IMR-90 (cell line): Measurements from ENCODE around the gene CLRN1. TPM values are rescaled to one million over a fixed set of nuclear protein-coding genes. Genes with fewer than 3 reads are reported as not detected.

Experiments
- ATAC-seq: fragments of 200-7000 bp; cut with Tn5 transposase; 2 replicates; pipeline ENCODE4 v1.9.1; 2020; ENCODE audit warnings: low read depth, mild to moderate bottlenecking, moderate library complexity
- BruUV-seq: library from RNA; stranded (reverse); fragments of 400-500 nt; replicated peaks from 2 replicates; lab custom pipeline; 2021; lab: Mats Ljungman, UMichigan
- CTCF ChIA-PET: fragments of 300-600 bp; formaldehyde crosslinking; extraction: SDS; loops from one replicate; lab custom pipeline; 2021; ENCODE audit warnings: antibody characterized with exemption; lab: Yijun Ruan, JAX
- POLR2A ChIA-PET: fragments of 300-600 bp; sonication (Branson Sonifier 250); formaldehyde crosslinking; loops from one replicate; lab custom pipeline; 2022; ENCODE audit warnings: antibody characterized with exemption; ENCODE audit not compliant: unreplicated experiment; lab: Charles Lee
- DNase-seq: peaks from one replicate; pipeline ENCODE4 v3.0.0; 2013
- H2AFZ ChIP-seq: replicated peaks from 2 replicates; pipeline ENCODE3; 2013; ENCODE audit warnings: low read length, mild to moderate bottlenecking; ENCODE audit not compliant: poor library complexity
- H2AK5ac ChIP-seq: 2 replicates; pipeline ENCODE4 v1.6.1; 2013; ENCODE audit warnings: low read depth, low read length, inconsistent platforms
- H2AK9ac ChIP-seq: replicated peaks from 2 replicates; pipeline ENCODE3; 2013; ENCODE audit warnings: mild to moderate bottlenecking, low read depth, low read length, moderate library complexity; ENCODE audit not compliant: poor library complexity
- H2BK120ac ChIP-seq: 2 replicates; pipeline ENCODE4 v1.6.1; 2013; ENCODE audit warnings: low read depth, low read length, inconsistent platforms
- H2BK15ac ChIP-seq: 3 replicates; pipeline ENCODE4 v1.6.1; 2013; ENCODE audit warnings: low read depth, low read length, inconsistent platforms
- H2BK20ac ChIP-seq: 2 replicates; pipeline ENCODE4 v1.6.1; 2013; ENCODE audit warnings: low read depth, mild to moderate bottlenecking, inconsistent platforms, low read length, moderate library complexity
- H2BK5ac ChIP-seq: 2 replicates; pipeline ENCODE4 v1.6.1; 2013; ENCODE audit warnings: mild to moderate bottlenecking, low read depth, low read length, inconsistent platforms; ENCODE audit not compliant: poor library complexity, severe bottlenecking
- H3K14ac ChIP-seq: replicated peaks from 2 replicates; pipeline ENCODE4 v1.6.1; 2013; ENCODE audit warnings: low read depth, low read length, inconsistent platforms
- H3K18ac ChIP-seq: 2 replicates; pipeline ENCODE4 v1.6.1; 2013; ENCODE audit warnings: low read depth, low read length, control low read depth
- H3K23ac ChIP-seq: 2 replicates; pipeline ENCODE4 v1.6.1; 2013; ENCODE audit warnings: low read depth, low read length, inconsistent platforms
- H3K27ac ChIP-seq: 2 replicates; pipeline ENCODE4 v1.5.1; 2013; ENCODE audit warnings: mild to moderate bottlenecking, control low read depth, low read length; ENCODE audit not compliant: insufficient read depth
- H3K27me3 ChIP-seq: 2 replicates; pipeline ENCODE4 v1.6.1; 2013; ENCODE audit warnings: low read length; ENCODE audit not compliant: control insufficient read depth, insufficient read depth
- H3K36me3 ChIP-seq: 2 replicates; pipeline ENCODE4 v1.6.1; 2013; ENCODE audit warnings: low read length, mixed read lengths; ENCODE audit not compliant: control insufficient read depth, insufficient read depth
- H3K4ac ChIP-seq: 2 replicates; pipeline ENCODE4 v1.6.1; 2013; ENCODE audit warnings: low read depth, low read length, inconsistent platforms
- H3K4me1 ChIP-seq: 2 replicates; pipeline ENCODE4 v1.6.1; 2013; ENCODE audit warnings: low read length, mixed read lengths; ENCODE audit not compliant: control insufficient read depth, insufficient read depth
- H3K4me2 ChIP-seq: 2 replicates; pipeline ENCODE4 v1.6.1; 2013; ENCODE audit warnings: low read depth, mild to moderate bottlenecking, control low read depth, low read length, moderate library complexity
- H3K4me3 ChIP-seq: 2 replicates; pipeline ENCODE4 v1.5.1; 2013; ENCODE audit warnings: low read depth, mild to moderate bottlenecking, control low read depth, low read length, moderate library complexity; ENCODE audit not compliant: insufficient read depth
- H3K56ac ChIP-seq: 2 replicates; pipeline ENCODE4 v1.6.1; 2013; ENCODE audit warnings: low read length, inconsistent platforms; ENCODE audit not compliant: insufficient read depth; ENCODE audit errors: extremely low read depth
- H3K79me1 ChIP-seq, 2 experiments: 2 replicates each; pipeline ENCODE4 v1.6.1; 2013; ENCODE audit warnings: low read length in 2 of 2, inconsistent platforms in 1 of 2, low read depth in 1 of 2
- H3K9ac ChIP-seq: 2 replicates; pipeline ENCODE4 v1.6.1; 2013; ENCODE audit warnings: low read depth, low read length, control low read depth
- H3K9me1 ChIP-seq: 2 replicates; pipeline ENCODE4 v1.6.1; 2013; ENCODE audit warnings: low read length, inconsistent platforms; ENCODE audit not compliant: insufficient read depth
- H3K9me3 ChIP-seq: 2 replicates; pipeline ENCODE4 v1.6.1; 2013; ENCODE audit warnings: low read length; ENCODE audit not compliant: control insufficient read depth, insufficient read depth
- H4K20me1 ChIP-seq: 2 replicates; pipeline ENCODE4 v1.6.1; 2013; ENCODE audit warnings: low read length, inconsistent platforms; ENCODE audit not compliant: insufficient read depth
- H4K5ac ChIP-seq: 2 replicates; pipeline ENCODE4 v1.6.1; 2013; ENCODE audit warnings: mild to moderate bottlenecking, low read depth, low read length, control low read depth
- H4K8ac ChIP-seq, 2 experiments: 2 replicates each; pipeline ENCODE4 v1.6.1; 2013; ENCODE audit warnings: low read depth in 2 of 2, low read length in 2 of 2, control low read depth in 1 of 2, inconsistent platforms in 1 of 2
- H4K91ac ChIP-seq: 2 replicates; pipeline ENCODE4 v1.6.1; 2013; ENCODE audit warnings: low read depth, low read length, inconsistent platforms; ENCODE audit not compliant: insufficient read depth
- BHLHE40 ChIP-seq: fragments of 150-350 bp; IDR thresholded peaks from 2 replicates; pipeline ENCODE4 v1.6.1; 2016; ENCODE audit warnings: mild to moderate bottlenecking, low read depth, low read length
- CEBPB ChIP-seq: IDR thresholded peaks from 2 replicates; pipeline ENCODE4 v1.6.1; 2012; ENCODE audit warnings: low read depth, low read length, improper control_type of control experiment
- CHD1 ChIP-seq: IDR thresholded peaks from 2 replicates; pipeline ENCODE4 v1.6.1; 2012; ENCODE audit warnings: low read depth, low read length, improper control_type of control experiment
- FOS ChIP-seq: fragments of 150-350 bp; IDR thresholded peaks from 2 replicates; pipeline ENCODE4 v1.6.1; 2016; ENCODE audit warnings: low read depth, low read length
- MAFK ChIP-seq: IDR thresholded peaks from 2 replicates; pipeline ENCODE4 v1.6.1; 2012; ENCODE audit warnings: low read depth, low read length, improper control_type of control experiment
- MAZ ChIP-seq: IDR thresholded peaks from 2 replicates; pipeline ENCODE4 v1.6.1; 2012; ENCODE audit warnings: low read depth, mild to moderate bottlenecking, low read length, improper control_type of control experiment, moderate library complexity, borderline replicate concordance
- MXI1 ChIP-seq: IDR thresholded peaks from 2 replicates; pipeline ENCODE4 v1.6.1; 2012; ENCODE audit warnings: low read depth, mild to moderate bottlenecking, low read length, moderate library complexity, borderline replicate concordance
- NFE2L2 ChIP-seq: fragments of 150-350 bp; IDR thresholded peaks from 2 replicates; pipeline ENCODE4 v1.6.1; 2016; ENCODE audit warnings: low read depth, mild to moderate bottlenecking, low read length
- POLR2A ChIP-seq: IDR thresholded peaks from 2 replicates; pipeline ENCODE4 v1.6.1; 2012; ENCODE audit warnings: mild to moderate bottlenecking, low read depth, low read length
- RAD21 ChIP-seq: IDR thresholded peaks from 2 replicates; pipeline ENCODE4 v1.6.1; 2012; ENCODE audit warnings: low read length, improper control_type of control experiment
- RCOR1 ChIP-seq: IDR thresholded peaks from 2 replicates; pipeline ENCODE4 v1.6.1; 2012; ENCODE audit warnings: mild to moderate bottlenecking, low read length, improper control_type of control experiment; ENCODE audit not compliant: insufficient replicate concordance
- RFX5 ChIP-seq: IDR thresholded peaks from 2 replicates; pipeline ENCODE4 v1.8.0; 2012; ENCODE audit warnings: low read depth, mild to moderate bottlenecking, low read length, moderate library complexity
- SMC3 ChIP-seq: fragments of 150-350 bp; IDR thresholded peaks from 2 replicates; pipeline ENCODE4 v1.6.1; 2016; ENCODE audit warnings: low read depth, mild to moderate bottlenecking, antibody characterized with exemption, low read length, moderate library complexity
- USF2 ChIP-seq: fragments of 150-350 bp; IDR thresholded peaks from 2 replicates; pipeline ENCODE4 v1.6.1; 2017; ENCODE audit warnings: mild to moderate bottlenecking, antibody characterized with exemption, low read length, low read depth
- dilution Hi-C: fragments of 300-500 bp; cut with HindIII; formaldehyde crosslinking; loops from one replicate; pipeline ENCODE4 v1.14.3; 2018; ENCODE audit warnings: low sequenced_read_pairs; ENCODE audit not compliant: unreplicated experiment
- in situ Hi-C: fragments of 300-500 bp; cut with MboI; formaldehyde crosslinking; loops from 3 replicates; pipeline ENCODE4 v1.14.3; 2019; ENCODE audit warnings: low sequenced_read_pairs, inconsistent platforms, mixed read lengths
- intact Hi-C: fragments of 100-400 bp; cut with micrococcal nuclease; formaldehyde crosslinking; loops from 2 replicates; pipeline ENCODE4 v1.10.0; 2022
- polyA plus RNA-seq, 3 experiments: library from polyadenylated mRNA; depleted of rRNA; stranded (reverse); fragments of >200 nt; gene quantifications; 2 replicates each; pipeline ENCODE4 v1.2.3, GENCODE V29; 2012; ENCODE audit warnings: low replicate concordance in 1 of 3
- total RNA-seq: library from RNA; depleted of rRNA; stranded (reverse); fragments of >200 nt; gene quantifications from 2 replicates; pipeline ENCODE4 v1.2.3, GENCODE V29; 2012
- TF ChIP-seq, protein P1 (sequence below): conservative IDR thresholded peaks from 2 replicates; pipeline ENCODE4 v1.5.1; 2012; ENCODE audit warnings: mild to moderate bottlenecking, low read depth, low read length, improper control_type of control experiment
- TF ChIP-seq, protein P2 (sequence below): fragments of 150-350 bp; IDR thresholded peaks from 2 replicates; pipeline ENCODE4 v1.6.1; 2016; ENCODE audit warnings: low read depth, mild to moderate bottlenecking, low read length, moderate library complexity, borderline replicate concordance

CLRN1 gene
- total and polyA plus RNA-seq, 2 of the 4 experiments (the other 2 are of a cell fraction) = not detected

- Histone ChIP-seq H3K56ac (no peak overlapping the region), H3K23ac (no peak overlapping the region), H3K14ac (no peak overlapping the region), H3K4me1 (no peaks in the 10 kb centered on the region), H3K36me3 (no peaks in the 10 kb centered on the region), H3K27ac (no peak overlapping the region), H2BK20ac (no peak overlapping the region), H3K9me3 (no peaks in the 10 kb centered on the region), H3K18ac (no peak overlapping the region), H2BK5ac (no peak overlapping the region), H3K79me1 (no peaks in the 10 kb centered on the region), H2AK9ac (no peak overlapping the region), H3K27me3 (no peaks in the 10 kb centered on the region; the same call in 1 of the 2 replicates), H3K4me2 (no peak overlapping the region), H4K5ac (no peak overlapping the region), H4K20me1 (no peaks in the 10 kb centered on the region), H2BK15ac (no peak overlapping the region), H4K8ac (no peak overlapping the region), H3K9me1 (no peaks in the 10 kb centered on the region), H3K4me3 (no peak overlapping the region), H2AK5ac (no peak overlapping the region), H2AFZ (no peak overlapping the region), H3K9ac (no peak overlapping the region), H4K91ac (no peak overlapping the region), H2BK120ac (no peak overlapping the region), H3K4ac (no peak overlapping the region)
- intact Hi-C loops = loop anchor here (1.0 kb wide), 1 partner anchor 15 kb away; no protein-coding TSS in a partner anchor
- BruUV-seq = no TSS peak
- dilution Hi-C loops = no loop called here
- ChIA-PET CTCF (no interaction called here), POLR2A (no interaction called here)
- in situ Hi-C loops = no loop called here
- DNase-seq (no peak), ATAC-seq (no peak)
- TF ChIP-seq, protein P1, sequence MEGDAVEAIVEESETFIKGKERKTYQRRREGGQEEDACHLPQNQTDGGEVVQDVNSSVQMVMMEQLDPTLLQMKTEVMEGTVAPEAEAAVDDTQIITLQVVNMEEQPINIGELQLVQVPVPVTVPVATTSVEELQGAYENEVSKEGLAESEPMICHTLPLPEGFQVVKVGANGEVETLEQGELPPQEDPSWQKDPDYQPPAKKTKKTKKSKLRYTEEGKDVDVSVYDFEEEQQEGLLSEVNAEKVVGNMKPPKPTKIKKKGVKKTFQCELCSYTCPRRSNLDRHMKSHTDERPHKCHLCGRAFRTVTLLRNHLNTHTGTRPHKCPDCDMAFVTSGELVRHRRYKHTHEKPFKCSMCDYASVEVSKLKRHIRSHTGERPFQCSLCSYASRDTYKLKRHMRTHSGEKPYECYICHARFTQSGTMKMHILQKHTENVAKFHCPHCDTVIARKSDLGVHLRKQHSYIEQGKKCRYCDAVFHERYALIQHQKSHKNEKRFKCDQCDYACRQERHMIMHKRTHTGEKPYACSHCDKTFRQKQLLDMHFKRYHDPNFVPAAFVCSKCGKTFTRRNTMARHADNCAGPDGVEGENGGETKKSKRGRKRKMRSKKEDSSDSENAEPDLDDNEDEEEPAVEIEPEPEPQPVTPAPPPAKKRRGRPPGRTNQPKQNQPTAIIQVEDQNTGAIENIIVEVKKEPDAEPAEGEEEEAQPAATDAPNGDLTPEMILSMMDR = no peak
- no peak for TF ChIP-seq CEBPB
- no peak for TF ChIP-seq BHLHE40
- TF ChIP-seq SMC3 = no peak
- TF ChIP-seq, protein P2, sequence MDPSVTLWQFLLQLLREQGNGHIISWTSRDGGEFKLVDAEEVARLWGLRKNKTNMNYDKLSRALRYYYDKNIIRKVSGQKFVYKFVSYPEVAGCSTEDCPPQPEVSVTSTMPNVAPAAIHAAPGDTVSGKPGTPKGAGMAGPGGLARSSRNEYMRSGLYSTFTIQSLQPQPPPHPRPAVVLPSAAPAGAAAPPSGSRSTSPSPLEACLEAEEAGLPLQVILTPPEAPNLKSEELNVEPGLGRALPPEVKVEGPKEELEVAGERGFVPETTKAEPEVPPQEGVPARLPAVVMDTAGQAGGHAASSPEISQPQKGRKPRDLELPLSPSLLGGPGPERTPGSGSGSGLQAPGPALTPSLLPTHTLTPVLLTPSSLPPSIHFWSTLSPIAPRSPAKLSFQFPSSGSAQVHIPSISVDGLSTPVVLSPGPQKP = no peak
- no peak for TF ChIP-seq MAZ
- no peak for TF ChIP-seq NFE2L2
- no peak for TF ChIP-seq CHD1
- TF ChIP-seq RCOR1 = no peak
- TF ChIP-seq RFX5 = no peak
- TF ChIP-seq MAFK = no peak
- no peak for TF ChIP-seq RAD21
- TF ChIP-seq FOS = no peak
- no peak for TF ChIP-seq USF2
- no peak for TF ChIP-seq POLR2A
- TF ChIP-seq MXI1 = no peak
Measured at GRCh38 chr3:150985711-150986110, 13.2 kb upstream of the CLRN1 start.
